DMS 273 (cell line): ENCODE results near the gene DHX36.

ENCODE experiments used
- DNase-seq: peaks from one replicate; lab custom pipeline; 2025; ENCODE audit not compliant: unreplicated experiment; lab: John Stamatoyannopoulos, UW

Gene DHX36

DNA sequence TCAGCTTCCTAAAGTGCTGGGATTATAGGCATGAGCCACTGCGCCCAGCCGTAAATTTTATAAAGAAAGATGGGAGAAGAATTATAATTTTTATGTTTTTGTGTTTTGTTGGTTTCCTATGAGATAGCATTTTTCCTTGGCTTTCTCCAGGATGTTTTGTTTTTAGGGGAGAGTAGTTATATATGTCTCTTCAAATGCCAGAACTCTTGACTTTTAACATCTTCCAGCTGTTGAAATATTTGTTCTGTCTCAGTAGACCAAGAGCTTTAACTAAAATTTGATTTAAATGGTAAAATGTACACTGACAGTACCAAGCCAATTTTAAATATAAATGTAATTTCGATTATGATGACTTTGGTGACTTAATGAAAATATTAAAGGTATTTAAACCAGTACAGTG lies 96.8 kb downstream of the DHX36 start:
- DNase-seq, result no peak

DNA sequence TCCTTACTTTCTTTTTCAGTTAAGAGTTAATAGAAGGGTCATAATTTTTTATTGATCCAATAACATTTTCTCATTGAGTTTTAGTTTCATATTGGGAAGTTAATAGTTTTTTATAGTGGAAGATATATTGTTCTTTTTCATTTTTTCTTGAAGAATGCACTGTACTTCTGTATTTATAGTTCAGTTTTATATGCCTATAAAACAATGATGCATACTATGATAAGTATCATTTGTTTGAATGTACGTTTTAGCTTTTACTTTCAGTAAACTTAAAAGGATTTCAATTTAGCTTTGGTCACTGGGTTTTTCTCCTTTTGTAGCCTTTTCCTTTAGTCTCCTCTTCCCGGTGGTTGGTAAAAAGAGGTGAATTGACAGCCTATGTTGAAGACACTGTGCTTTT lies 98.8 kb downstream of the DHX36 start:
- no peak for DNase-seq

DNA sequence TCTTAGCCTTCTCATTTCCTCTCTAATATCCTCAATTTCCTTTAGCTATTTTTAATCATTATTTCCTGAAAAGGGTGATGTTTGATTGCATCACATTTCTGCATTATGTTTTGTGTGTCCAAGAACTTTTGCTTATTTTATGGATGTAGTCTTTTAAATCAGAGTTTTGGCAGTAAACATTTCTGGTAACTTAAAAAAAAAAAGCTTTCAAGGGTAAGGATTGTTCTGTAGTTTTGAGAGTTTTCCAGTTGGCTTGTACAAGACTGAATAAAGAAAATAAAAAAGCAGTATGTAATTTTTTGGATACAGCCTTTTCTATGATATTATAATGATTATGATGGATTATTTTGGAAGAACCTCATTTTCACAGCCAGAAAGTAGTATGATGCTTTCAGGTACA lies 99.4 kb downstream of the DHX36 start:
- DNase-seq, result no peak

DNA sequence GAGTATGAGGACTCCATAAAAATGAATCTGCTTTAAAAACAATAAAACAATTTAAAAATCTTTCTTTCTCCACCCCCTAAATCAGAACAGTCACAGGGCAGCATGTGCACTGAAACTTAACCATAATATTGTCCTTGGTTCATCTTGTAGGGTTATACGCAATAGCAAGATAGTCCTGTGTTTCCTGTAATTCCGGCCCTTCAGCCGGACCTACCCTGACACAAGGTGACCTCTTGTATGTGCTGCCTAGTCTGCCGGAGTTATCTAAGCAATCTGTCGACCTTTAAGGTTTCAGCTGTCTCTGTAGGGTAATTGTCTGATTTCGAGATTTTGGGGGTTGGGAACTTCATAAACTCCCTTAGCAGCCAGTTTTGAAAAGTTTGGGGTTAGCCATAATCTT lies 99.9 kb downstream of the DHX36 start:
- DNase-seq, result no peak

DNA sequence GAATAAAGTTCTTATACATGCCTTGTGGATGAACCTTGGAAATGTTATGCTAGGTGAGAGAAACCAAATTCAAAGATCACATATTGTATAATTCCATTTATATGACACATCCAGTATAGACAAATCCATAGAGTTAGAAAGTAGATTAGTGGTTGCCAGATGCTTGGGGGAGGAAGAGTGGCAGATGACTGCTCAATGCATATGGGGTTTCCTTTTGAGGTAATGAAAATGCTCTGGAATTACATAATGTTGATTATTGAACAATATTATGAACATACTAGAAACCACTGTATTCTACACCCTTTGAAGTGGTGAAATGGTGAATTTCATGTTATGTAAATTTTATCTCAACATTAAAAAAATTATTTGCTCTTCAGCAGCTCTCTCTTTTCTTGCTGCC lies 100.8 kb downstream of the DHX36 start:
- peak; percentile 12 for DNase-seq
